ENCODE results near the gene THADA. TPM values are rescaled to one million over a fixed set of nuclear protein-coding genes. Genes with fewer than 3 reads are reported as not detected.
"Not testable (repeated sequence)": the region's sequence is repeated elsewhere in the genome, so short reads cannot be mapped to it uniquely, and the experiment has no call there.

The THADA gene
- total RNA-seq, 1 experiment from 2014 or later, result 14.1 TPM

DNA sequence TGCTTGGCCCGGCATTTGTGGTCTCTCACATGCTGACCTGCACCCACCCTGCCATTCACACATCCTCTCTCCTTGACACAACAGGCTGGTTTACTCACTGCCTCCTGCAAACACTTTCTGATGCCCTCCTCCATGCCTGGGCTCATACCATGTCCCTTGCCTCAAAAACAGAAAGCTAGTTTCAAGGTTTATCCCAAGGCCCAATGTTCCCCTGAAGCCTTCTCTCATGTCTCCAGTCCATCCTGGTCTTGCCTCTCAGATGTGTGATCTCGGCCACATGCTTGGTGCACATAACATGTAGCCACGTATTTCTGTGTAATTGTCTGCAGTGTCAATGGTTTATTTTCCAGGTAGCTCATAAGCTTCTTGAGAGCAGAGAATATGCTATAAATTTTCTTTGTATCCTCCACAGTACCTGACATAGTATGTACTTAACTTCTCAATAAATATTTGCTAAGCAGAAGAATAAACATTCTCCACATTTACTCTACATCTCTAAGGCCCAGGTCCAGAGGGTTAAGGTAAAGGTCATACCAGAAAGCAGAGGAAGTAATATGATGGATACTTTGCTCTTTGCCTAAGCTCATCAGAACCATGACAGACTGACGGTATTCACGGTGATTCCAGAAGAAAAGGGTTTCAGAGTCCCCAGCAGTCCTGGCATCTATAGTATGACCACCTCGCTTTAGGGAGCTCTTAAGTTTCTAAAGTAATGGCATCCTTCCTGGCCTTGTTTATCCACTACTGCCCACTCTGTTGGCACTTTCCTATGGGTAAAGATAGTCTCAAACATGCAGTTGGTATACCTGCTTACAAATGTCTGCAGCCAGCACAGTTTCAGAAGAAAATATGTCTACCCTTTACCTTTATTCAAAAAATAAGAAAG is 206.0 kb downstream of the THADA start:
- no peak overlapping the region for H3K27ac ChIP-seq
- no peaks in the 10 kb centered on the region for H3K27me3 ChIP-seq (replicated peaks)
- no peak overlapping the region for H3K4me3 ChIP-seq
- no peak for DNase-seq (ENCODE audit: low read depth in 1 of 2, low spot score in 2 of 2)
- H3K4me1 ChIP-seq (replicated peaks), result peaks cover 10% of the 10 kb centered on the region
- no peaks in the 10 kb centered on the region for H3K9me3 ChIP-seq (replicated peaks)
- peaks cover 5% of the 10 kb centered on the region; the same call in 1 of the 2 replicates for H3K36me3 ChIP-seq

DNA sequence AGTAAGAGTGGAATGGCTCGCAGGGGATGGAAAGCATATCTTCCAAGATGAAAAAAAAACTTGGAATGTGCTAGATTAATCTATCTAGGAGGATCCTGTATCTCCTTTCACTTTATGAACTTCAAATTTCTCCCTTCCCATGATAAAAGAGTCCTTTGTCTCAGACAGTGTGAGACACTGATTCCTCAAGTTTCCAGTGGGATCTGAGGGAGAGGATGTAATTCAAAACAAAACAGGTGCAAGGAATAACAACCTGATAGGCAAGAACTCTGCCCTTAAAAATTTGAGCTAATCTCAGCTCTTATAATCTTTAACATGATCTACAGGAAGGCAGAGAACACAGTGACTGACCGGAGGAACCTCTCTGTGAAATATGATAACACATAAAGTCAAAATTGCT is 207.5 kb downstream of the THADA start:
- Histone ChIP-seq H3K9me3 (replicated peaks) (no peaks in the 10 kb centered on the region), H3K36me3 (peaks cover 5% of the 10 kb centered on the region; the same call in 1 of the 2 replicates), H3K4me3 (no peak overlapping the region), H3K27me3 (replicated peaks) (no peaks in the 10 kb centered on the region), H3K27ac (no peak overlapping the region), H3K4me1 (replicated peaks) (peaks cover 10% of the 10 kb centered on the region)
- no peak for DNase-seq (ENCODE audit: low read depth in 1 of 2, low spot score in 2 of 2)

DNA sequence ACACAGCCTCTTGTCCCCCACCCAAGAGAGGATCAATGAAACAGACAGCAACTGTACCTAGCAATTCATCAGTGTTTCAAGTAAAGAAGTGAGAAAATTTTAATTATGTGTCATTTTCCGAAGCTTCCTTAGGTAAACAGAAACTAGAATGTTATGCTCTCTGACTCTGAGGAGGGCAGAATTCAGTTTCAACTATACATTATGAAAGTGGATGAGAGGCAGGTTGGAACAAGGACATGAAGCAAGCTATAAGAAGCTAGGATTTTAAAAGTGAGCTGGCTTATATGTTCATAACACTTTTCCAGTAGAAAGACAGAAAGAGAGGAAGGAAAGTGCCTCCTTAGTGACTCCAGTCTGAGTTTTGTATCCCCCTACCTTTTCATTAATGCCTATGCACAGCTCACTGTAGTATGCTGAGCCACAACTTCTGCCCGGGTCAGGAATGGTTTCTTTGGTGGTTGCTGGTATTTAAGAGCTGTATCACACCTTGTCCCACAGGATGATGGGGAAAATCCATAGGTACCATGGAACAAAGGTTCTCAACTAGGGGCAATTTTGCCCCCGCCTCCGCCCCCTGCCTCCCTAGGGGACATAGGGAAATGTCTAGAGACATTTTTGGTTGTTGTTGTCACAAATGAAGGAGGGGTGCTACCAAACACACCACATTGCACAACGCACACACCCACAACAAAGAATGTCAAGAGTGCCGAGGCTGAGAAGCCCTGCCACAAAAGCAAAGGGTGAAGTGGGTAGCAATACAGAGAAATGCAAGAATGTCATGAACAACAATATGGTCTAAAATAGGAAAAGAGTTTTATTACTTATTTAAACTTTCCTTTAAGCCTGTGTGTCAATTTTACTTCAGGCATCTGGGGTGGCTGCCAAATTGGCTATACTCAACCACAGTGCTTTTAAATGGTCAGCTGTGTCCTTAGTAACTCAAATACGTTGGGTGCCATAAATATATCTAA is 208.5 kb downstream of the THADA start:
- Histone ChIP-seq H3K27ac (no peak overlapping the region), H3K27me3 (replicated peaks) (no peaks in the 10 kb centered on the region), H3K4me3 (no peak overlapping the region), H3K9me3 (replicated peaks) (no peaks in the 10 kb centered on the region), H3K36me3 (no peaks in the 10 kb centered on the region), H3K4me1 (replicated peaks) (peaks cover 10% of the 10 kb centered on the region)
- no peak for DNase-seq (ENCODE audit: low read depth in 1 of 2, low spot score in 2 of 2)

DNA sequence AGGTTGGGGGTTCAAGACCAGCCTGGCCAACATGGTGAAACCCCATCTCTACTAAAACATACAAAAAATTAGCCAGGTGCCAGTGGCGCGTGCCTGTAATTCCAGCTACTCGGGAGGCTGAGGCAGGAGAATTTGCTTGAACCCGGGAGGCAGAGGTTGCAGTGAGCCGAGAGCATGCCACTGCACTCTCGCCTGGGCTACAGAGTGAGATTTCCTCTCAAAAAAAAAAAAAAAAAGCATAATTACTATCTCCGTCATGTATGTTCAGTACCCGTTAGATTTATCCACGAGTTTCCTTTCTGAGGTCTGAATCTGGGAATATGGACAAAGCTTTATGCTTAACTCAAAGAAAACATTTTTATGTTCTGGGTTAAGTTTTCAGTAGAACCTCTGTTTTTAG is 209.2 kb downstream of the THADA start:
- not testable (repeated sequence) for H3K27me3 ChIP-seq (replicated peaks); H3K4me1 ChIP-seq (replicated peaks); DNase-seq (ENCODE audit: low read depth in 1 of 2, low spot score in 2 of 2); H3K9me3 ChIP-seq (replicated peaks); H3K36me3 ChIP-seq; H3K27ac ChIP-seq; H3K4me3 ChIP-seq

DNA sequence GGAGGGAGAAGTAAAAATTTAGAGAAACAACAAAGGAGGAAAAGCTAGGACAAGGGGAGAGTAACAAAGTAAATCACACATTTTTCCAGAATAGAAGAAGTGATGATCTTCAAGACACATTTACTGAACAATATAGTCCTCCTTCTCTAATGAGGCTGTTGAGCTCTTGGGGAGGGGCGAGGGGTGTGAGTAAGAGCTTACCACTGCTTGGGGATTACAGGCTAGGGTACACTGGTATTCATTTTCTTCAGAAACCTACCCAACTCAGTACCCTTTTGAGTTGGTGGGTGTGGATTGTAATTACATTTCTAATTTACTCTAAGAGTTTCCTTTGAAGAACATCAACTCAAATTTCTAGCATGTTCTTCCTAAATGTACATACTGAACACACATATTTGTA is 211.7 kb downstream of the THADA start:
- 0 out of 2 replicates have a peak, but pooled peaks cover 5% of the 10 kb centered on the region for H3K4me1 ChIP-seq (replicated peaks)
- no peak for DNase-seq (ENCODE audit: low read depth in 1 of 2, low spot score in 2 of 2)
- H3K9me3 ChIP-seq (replicated peaks), result no peaks in the 10 kb centered on the region
- H3K4me3 ChIP-seq, result no peak overlapping the region
- H3K27me3 ChIP-seq (replicated peaks), result no peaks in the 10 kb centered on the region
- H3K36me3 ChIP-seq, result no peaks in the 10 kb centered on the region
- no peak overlapping the region for H3K27ac ChIP-seq

DNA sequence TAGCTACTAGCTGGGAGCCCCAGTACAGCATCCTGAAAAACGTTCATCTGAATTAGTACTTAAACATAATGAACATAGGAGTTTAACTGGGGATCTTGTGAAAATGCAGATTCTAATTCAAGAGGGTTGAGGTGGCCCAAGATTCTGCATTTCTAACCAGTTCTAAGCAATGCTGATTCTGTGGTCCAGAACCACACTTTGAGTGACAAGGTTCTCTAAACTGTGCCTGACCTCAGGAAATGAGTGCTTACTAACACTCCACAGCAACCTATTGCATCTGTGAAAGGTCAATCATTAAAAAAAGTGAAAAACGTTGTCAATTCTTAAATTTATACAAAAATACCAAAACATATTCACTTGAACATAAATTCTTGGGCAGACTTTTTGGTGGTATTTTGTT is 212.3 kb downstream of the THADA start:
- Histone ChIP-seq H3K27ac (no peak overlapping the region), H3K27me3 (replicated peaks) (no peaks in the 10 kb centered on the region), H3K36me3 (no peaks in the 10 kb centered on the region), H3K4me3 (no peak overlapping the region), H3K4me1 (replicated peaks) (0 out of 2 replicates have a peak, but pooled peaks cover 5% of the 10 kb centered on the region), H3K9me3 (replicated peaks) (no peaks in the 10 kb centered on the region)
- DNase-seq (ENCODE audit: low read depth in 1 of 2, low spot score in 2 of 2), result no peak

DNA sequence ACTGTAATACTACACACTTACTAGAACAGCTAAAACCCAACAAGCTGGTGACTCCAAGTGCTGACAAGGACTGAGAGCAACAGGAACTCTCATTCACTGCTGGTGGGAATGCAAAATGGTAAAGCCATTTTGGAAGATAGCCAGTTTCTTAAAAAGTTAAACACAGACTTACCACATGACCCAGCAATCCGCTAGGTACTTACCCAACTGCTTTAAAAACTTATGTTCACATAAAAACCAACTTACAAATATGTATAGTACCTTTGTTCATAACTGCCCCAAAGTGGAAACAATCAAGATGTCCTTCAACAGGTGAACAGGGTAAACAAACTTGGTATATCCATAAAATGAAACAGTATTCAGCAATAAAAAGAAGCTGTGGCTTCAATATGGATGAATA is 216.3 kb downstream of the THADA start:
- Histone ChIP-seq H3K27ac (no peak overlapping the region), H3K4me1 (replicated peaks) (no peaks in the 10 kb centered on the region), H3K9me3 (replicated peaks) (no peaks in the 10 kb centered on the region), H3K27me3 (replicated peaks) (no peaks in the 10 kb centered on the region), H3K4me3 (no peak overlapping the region), H3K36me3 (no peaks in the 10 kb centered on the region)
- DNase-seq (ENCODE audit: low read depth in 1 of 2, low spot score in 2 of 2), result no peak

DNA sequence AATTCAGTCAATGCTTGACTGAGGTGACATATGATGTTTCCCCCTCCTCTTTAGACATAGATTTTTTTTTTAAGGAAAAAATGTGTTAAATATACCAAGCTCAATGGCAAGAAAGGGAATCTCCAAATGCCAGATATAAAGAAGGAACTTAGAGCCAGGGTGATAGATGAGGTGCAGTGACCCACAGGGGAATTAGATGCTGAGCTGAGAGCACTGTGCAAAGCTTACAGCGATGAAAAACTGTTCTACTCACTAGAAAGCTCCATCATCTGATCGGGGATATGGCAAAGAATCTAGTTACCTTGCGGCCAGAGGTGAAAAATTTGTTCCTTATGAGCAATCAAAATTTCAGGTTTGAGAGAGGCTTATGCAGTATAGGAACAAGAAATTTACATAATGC is 218.5 kb downstream of the THADA start:
- Histone ChIP-seq H3K9me3 (replicated peaks) (no peaks in the 10 kb centered on the region), H3K27me3 (replicated peaks) (no peaks in the 10 kb centered on the region), H3K27ac (no peak overlapping the region), H3K4me3 (no peak overlapping the region), H3K4me1 (replicated peaks) (no peaks in the 10 kb centered on the region; the same call in 1 of the 2 replicates), H3K36me3 (no peaks in the 10 kb centered on the region)
- DNase-seq (ENCODE audit: low read depth in 1 of 2, low spot score in 2 of 2), result no peak

DNA sequence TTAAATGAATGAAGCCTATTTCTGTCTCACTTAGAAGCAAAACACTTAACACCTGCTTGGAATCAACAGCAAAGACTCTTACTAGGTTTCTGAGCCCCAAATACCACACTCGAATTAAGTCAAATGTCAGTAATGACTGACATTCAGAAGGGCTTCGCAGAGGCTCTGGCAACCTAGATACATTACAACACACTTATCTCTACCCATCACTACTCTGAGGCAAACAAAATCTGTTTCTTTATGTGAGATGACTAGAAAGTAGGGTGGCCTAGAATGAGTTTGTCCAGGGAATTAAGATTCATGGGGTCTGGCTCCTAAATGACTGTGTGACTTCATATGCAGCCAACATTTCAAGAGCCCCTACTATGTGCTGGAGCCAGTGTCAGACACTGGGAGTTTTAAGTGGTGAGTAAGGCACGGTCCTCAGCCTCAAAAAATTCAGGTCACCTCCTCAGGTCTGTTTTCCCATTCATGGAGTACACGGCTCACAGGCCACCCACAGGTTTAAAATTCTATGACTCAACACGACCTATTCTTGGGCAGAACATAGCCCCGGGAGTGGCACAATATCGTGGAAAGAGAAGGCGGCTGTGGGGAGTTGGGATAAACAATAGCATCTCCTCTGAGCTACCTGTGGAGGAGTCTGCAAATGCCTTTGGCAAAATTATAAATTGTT is 219.2 kb downstream of the THADA start:
- no peak for DNase-seq (ENCODE audit: low read depth in 1 of 2, low spot score in 2 of 2)
- Histone ChIP-seq H3K36me3 (no peaks in the 10 kb centered on the region), H3K27me3 (replicated peaks) (no peaks in the 10 kb centered on the region), H3K4me1 (replicated peaks) (peaks cover 6% of the 10 kb centered on the region), H3K4me3 (no peak overlapping the region), H3K9me3 (replicated peaks) (no peaks in the 10 kb centered on the region), H3K27ac (no peak overlapping the region)

DNA sequence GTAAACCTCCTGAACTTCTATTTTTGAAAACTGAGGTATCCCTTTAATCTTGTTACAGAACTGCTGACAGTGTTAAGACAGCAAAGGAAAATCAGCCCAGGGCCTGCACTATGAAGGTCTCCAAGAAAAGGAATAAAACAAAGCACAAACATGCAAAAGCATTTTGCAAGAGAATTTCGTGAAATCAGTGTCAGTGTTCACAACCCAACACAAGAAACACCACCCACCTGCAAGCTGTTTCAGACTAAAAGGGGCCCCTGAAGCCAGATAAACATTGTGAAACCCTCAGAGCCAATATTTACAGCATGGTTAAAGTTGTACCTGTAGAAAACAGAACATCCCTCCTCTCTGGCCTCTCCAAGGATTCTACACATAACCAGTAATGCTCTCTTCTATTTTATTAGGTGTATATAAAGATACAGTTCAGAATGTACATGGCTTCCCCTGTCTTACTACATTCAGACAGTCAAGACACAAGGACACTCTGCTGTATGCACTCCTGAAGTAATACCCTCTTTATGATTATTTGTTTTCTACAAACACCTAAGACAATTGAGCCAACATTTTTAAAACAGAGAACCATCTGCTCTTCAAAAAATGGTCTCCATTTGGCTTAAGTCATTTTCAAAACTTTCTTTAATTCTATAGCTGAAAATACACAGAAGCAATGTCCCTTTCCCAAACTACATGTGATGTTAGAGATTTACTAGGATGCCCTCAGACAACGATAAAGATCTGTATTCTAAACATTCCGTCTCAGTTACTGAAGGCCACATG is 219.9 kb downstream of the THADA start:
- Histone ChIP-seq H3K9me3 (replicated peaks) (no peaks in the 10 kb centered on the region), H3K27ac (no peak overlapping the region), H3K27me3 (replicated peaks) (no peaks in the 10 kb centered on the region), H3K36me3 (no peaks in the 10 kb centered on the region), H3K4me3 (no peak overlapping the region), H3K4me1 (replicated peaks) (peaks cover 11% of the 10 kb centered on the region)
- DNase-seq (ENCODE audit: low read depth in 1 of 2, low spot score in 2 of 2), result no peak

DNA sequence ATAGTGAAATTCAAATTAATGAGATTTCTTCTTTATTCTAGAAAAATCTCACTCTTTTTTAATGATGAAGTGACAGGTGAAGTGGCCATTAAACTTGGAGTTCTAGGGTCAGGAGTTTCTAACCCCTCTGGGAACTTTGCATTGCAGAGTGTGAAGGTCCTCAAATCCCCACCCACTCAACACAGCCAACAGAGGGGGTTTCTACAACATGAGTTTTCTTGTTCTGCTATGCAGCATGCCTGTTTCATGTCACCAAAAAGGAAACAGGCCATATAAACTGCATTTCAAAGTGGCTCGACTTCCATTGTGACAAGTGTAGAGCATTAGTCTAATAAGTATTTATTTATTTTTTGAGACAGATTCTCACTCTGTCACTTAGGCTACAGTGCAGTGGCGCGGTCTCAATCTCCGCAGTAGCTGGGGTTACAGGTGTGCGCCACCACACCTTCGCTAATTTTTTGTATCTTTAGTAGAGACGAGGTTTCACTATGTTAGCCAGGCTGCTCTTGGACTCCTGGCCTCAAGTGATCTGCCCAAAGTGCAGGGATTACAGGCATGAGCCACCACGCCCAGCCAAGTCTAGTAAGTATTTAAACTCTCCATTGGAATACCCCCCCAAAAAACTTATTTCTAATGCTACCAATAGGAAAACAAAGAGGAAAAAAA is 223.3 kb downstream of the THADA start:
- no peak overlapping the region for H3K27ac ChIP-seq
- H3K36me3 ChIP-seq, result no peaks in the 10 kb centered on the region
- H3K4me1 ChIP-seq (replicated peaks), result peaks cover 16% of the 10 kb centered on the region
- no peaks in the 10 kb centered on the region for H3K27me3 ChIP-seq (replicated peaks)
- no peak overlapping the region for H3K4me3 ChIP-seq
- H3K9me3 ChIP-seq (replicated peaks), result no peaks in the 10 kb centered on the region
- no peak for DNase-seq (ENCODE audit: low read depth in 1 of 2, low spot score in 2 of 2)

DNA sequence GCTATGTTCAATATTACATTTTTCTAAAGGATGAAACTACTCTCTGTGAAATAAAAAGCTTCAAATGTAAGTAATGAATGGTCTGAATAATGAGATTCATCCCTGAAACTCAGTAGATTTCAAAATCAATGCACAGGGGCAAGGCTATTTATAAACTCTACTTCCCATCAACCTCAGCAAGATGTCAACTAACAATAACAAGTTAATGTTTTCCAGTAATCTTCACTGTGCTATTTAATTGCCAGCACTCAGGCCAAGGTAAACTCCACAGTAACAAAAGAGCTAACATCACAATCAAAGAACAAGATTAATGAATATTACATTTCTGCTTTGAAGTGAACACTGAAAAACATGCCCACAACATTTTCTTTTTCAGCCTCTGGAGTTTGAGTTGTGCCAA is 225.1 kb downstream of the THADA start:
- DNase-seq (ENCODE audit: low read depth in 1 of 2, low spot score in 2 of 2), result no peak

More for the DNA sequence above, 225.1 kb downstream of the THADA start:
- Histone ChIP-seq H3K36me3 (no peaks in the 10 kb centered on the region), H3K27ac (no peak overlapping the region), H3K4me3 (no peak overlapping the region), H3K9me3 (replicated peaks) (no peaks in the 10 kb centered on the region), H3K27me3 (replicated peaks) (no peaks in the 10 kb centered on the region), H3K4me1 (replicated peaks) (peaks cover 16% of the 10 kb centered on the region)

Data from SJSA1 (cell line).